Fibroblast of peridontal ligament (primary cell): Measurements from ENCODE around the gene IL10RB.
"Not testable (repeated sequence)": the region's sequence is repeated elsewhere in the genome, so short reads cannot be mapped to it uniquely, and the experiment has no call there.

ENCODE experiments used
- DNase-seq: peaks from one replicate; pipeline ENCODE4 v3.0.0-alpha.2; 2010; ENCODE audit errors: extremely low read depth

The IL10RB gene

GRCh38 chr21:33301632-33302002, 35.5 kb downstream of the IL10RB start:
- no peak for DNase-seq

DNA sequence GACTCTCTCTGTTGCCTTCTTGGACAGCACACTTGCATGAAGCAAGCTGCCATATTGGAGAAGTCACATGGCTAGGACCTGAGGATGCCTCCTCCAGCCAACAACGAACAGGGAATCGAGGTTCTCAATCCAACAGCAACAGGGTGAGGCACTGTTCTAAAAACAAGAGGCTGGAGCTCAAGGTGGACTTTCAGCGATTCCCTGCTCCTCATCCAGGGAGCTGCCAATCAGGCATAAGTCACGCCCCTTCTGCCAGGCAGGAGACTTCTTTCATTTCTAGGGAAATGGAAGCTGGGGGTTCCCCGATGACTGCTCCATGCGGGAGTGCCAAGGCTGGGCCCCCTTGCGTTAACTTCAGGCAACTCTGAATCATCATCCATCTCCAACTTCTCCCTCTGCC, 35.9 kb downstream of the IL10RB start:
- no peak for DNase-seq

DNA sequence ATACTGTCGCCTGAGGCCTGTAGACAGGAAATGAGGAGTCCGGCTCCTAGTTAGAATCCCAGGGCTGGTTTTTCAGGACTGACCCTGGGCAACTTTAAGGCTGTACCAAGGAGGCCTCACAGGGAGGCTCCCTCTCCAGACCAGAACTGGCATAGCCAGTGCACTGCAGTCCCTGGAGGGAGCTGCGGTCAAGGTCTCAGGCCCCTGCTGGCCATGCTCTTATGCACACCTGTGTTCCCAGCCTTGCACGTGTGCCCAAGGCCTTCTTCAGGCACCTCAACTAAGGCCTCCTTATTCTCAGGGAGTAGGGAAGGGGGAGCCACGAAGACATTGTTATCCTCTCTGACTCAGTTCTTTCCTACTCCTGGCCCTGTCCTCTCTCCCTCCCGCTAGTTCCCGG, 36.6 kb downstream of the IL10RB start:
- no peak for DNase-seq

- no peak for DNase-seq
Measured at GRCh38 chr21:33305344-33305671, 39.1 kb downstream of the IL10RB start.

GRCh38 chr21:33305938-33306337, 39.8 kb downstream of the IL10RB start:
- no peak for DNase-seq

- peak; percentile 55 for DNase-seq
Measured at GRCh38 chr21:33308586-33309490, 42.7 kb downstream of the IL10RB start.

GRCh38 chr21:33309778-33310177, 43.6 kb downstream of the IL10RB start:
- DNase-seq, result no peak

DNA sequence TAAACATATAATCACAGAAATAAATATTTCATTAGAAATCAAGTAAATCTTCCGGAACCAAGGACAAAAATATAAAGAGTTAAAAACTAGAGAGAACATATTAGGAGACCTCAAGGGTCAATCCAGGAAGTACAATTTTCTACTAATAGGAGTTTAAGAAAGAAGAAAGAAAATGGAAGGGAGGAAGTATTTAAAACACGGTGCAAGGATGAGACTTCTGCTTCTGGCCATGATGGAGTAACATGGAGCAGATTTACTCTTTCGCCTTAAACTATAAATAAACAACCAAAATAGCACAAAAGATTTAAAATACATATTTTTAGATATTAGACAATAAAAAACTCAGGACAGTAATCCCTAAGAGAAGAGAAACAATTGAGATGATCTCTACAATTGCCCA, 46.0 kb downstream of the IL10RB start:
- DNase-seq, result no peak

GRCh38 chr21:33313183-33313582, 47.0 kb downstream of the IL10RB start:
- no peak for DNase-seq

- no peak for DNase-seq
Measured at GRCh38 chr21:33313611-33314010, 47.4 kb downstream of the IL10RB start.

DNA sequence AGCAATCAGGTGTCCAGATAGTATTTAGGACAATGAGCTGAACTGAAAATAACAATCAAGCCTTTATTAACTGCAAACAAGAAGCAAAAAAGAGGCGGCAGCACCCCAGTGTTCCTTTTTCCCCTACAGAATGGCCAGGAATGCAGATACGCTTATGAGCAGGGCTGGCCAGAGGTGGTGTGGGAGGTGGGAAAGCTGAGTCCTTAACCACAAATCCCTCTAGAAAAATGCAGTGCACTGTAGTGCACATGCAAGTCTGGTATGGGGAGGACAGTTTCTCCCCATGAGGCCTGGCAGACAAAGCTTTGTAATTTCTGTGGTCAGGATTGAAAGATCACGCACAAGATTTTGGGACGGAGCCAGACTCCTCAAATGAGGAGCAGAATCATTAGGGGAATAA, 47.9 kb downstream of the IL10RB start:
- DNase-seq, result no peak

DNA sequence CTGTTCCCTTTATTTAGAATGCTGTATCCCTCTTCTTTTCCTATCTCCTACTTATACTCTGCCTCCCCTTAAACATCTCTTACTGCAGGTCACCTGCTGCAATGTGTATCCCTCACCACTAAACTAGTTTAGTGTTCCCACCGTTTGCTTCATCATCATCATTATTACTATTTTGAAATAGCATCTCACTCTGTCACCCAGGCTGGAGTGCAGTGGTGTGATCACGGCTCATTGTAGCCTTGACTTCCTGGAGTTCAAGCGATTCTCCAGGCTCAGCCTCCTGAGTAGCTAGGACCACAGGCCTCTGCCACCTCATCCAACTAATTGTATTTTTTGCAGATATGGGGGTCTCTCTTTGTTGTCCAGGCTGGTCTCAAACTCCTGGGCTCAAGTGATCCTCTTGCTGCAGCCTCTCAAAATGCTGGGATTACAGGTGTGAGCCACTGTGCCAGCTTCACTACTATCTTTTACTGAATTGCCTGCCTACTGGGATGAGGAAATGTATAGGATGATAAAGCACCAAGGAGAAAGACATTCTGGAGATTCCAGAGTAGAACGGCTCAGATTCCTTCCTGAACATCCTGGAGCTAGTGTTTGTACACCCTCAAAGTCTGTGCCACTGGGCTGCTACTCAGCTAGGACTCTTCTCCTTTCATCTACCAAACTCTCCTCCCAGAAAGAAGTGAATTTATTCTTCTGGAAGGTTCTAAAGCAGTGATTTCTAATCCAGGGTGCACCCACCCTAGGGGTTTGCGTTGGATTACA, 50.0 kb downstream of the IL10RB start:
- no peak for DNase-seq

DNA sequence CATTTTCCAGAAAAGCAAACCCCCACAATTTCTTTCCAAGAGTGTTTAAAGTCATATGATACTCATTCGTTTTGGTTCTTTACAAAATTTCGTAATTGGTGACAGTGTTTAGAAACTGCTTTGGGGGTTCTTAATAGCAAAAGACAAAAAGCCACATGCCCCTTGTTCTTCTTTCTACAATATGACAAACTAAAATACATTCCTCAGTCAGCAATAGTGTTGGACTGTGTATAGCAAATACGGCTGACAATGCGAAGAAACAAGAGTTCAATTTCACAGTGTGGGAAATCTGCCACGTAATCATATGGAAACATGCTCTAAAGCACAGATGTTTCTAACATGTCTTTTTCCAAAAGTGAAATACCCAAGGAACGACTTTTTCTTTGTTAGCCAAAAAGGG, 51.0 kb downstream of the IL10RB start:
- DNase-seq, result peak; percentile 42

DNA sequence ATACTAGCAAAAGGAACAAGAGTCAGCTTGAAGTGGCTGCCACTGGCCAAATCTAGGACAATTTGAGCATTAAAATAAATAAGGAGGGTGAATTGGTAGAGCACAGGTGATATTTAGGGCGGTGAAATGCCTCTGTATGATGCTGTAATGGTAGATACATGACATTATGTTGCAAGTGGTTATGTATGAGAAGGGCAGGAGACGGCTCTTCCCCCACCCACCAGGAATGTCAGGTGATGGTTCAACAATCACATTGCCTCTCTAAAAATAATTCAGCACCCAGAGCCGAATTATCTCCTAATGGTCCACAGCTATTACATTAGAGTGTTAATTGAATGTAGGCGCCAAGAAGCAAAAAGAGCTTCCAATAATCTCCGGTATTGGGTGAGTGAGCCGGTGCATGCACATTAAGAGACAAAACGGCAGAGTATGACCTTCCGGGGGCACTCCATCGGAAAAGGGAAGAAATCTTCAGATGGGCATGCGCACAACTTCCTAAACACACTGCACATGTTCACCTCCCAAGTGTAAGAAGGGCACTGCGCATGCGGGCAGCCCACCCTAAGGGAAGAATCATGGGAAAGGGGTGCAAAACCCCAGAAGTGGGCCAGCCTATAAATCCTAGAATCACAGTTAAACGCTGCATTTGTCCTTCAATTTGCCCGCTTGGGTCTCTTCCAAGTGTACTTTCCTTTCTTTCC, 51.8 kb downstream of the IL10RB start:
- DNase-seq, result no peak

GRCh38 chr21:33321005-33321404, 54.8 kb downstream of the IL10RB start:
- not testable (repeated sequence) for DNase-seq

- DNase-seq, result not testable (repeated sequence)
Measured at GRCh38 chr21:33323610-33324009, 57.4 kb downstream of the IL10RB start.

- peak; percentile 97 for DNase-seq
Measured at GRCh38 chr21:33324291-33325221, 58.4 kb downstream of the IL10RB start, which contains the start of gene IFNAR1. Gene IFNAR1 (plus strand): TSS chr21:33324970. CDS start chr21:33325056, 86 bp downstream.

GRCh38 chr21:33325222-33326067, 59.3 kb downstream of the IL10RB start:
- peak; percentile 73 for DNase-seq

GRCh38 chr21:33327326-33327725, 61.2 kb downstream of the IL10RB start:
- DNase-seq, result no peak

GRCh38 chr21:33327792-33328433, 61.7 kb downstream of the IL10RB start:
- no peak for DNase-seq
